CD14-positive monocyte (primary cell): ENCODE measurements around the gene WWTR1. TPM values are rescaled to one million over a fixed set of nuclear protein-coding genes. Genes with fewer than 3 reads are reported as not detected.

Source experiments
- DNase-seq, 3 donors: peaks; one replicate each; pipeline ENCODE4 v3.0.0-alpha.2; 2011 to 2022
- H2AFZ ChIP-seq: 2 replicates; pipeline ENCODE4 v1.6.0; 2012; ENCODE audit warnings: mild to moderate bottlenecking, low read depth, low read length, inconsistent platforms; ENCODE audit not compliant: insufficient read depth, poor library complexity, severe bottlenecking
- H3K27ac ChIP-seq, 2 donors: 1 replicate in 1 of 2; 2 replicates in 1 of 2; pipeline ENCODE4 v1.5.1; 2012 to 2013; ENCODE audit warnings: low read length in 2 of 2, control low read depth in 1 of 2, inconsistent platforms in 1 of 2, low read depth in 1 of 2, mild to moderate bottlenecking in 1 of 2
- H3K27me3 ChIP-seq, 2 donors: one replicate each; pipeline versions ENCODE4 v1.6.0 to v1.6.1; 2011 to 2013; ENCODE audit warnings: low read length in 2 of 2; ENCODE audit not compliant: control insufficient read depth in 2 of 2, insufficient read depth in 2 of 2
- H3K36me3 ChIP-seq, 2 donors: replicated peaks in 1 of 2; 1 replicate in 1 of 2; 2 replicates in 1 of 2; pipeline versions ENCODE4 v1.5.1 to v1.6.1; 2012 to 2013; ENCODE audit warnings: low read length in 2 of 2, control low read depth in 1 of 2, inconsistent platforms in 1 of 2, mild to moderate bottlenecking in 1 of 2; ENCODE audit not compliant: insufficient read depth in 2 of 2, control insufficient read depth in 1 of 2
- H3K4me1 ChIP-seq, 2 donors: 1 replicate in 1 of 2; 2 replicates in 1 of 2; pipeline versions ENCODE4 v1.5.1 to v1.6.1; 2012 to 2013; ENCODE audit warnings: low read length in 2 of 2, control low read depth in 1 of 2, inconsistent platforms in 1 of 2, mild to moderate bottlenecking in 1 of 2, moderate library complexity in 1 of 2; ENCODE audit not compliant: insufficient read depth in 2 of 2, control insufficient read depth in 1 of 2
- H3K4me2 ChIP-seq: replicated peaks from 2 replicates; pipeline ENCODE3; 2012; ENCODE audit warnings: low read length, moderate library complexity, mild to moderate bottlenecking; ENCODE audit not compliant: poor library complexity, severe bottlenecking; ENCODE audit errors: extremely low read depth
- H3K4me3 ChIP-seq, 3 experiments: fragments of 200-600 bp in 1 of 3; sonication (generic) in 1 of 3; replicated peaks in 1 of 3; 1 replicate in 2 of 3; 2 replicates in 1 of 3; pipeline ENCODE4 v1.5.1; 2011 to 2013; ENCODE audit warnings: low read length in 3 of 3, mild to moderate bottlenecking in 3 of 3, control low read depth in 2 of 3, low read depth in 2 of 3, inconsistent platforms in 1 of 3, moderate library complexity in 1 of 3
- H3K79me2 ChIP-seq: 2 replicates; pipeline ENCODE4 v1.6.0; 2012; ENCODE audit warnings: mild to moderate bottlenecking, control low read depth, inconsistent platforms, low read length, moderate library complexity; ENCODE audit not compliant: insufficient read depth
- H3K9ac ChIP-seq: 2 replicates; pipeline ENCODE4 v1.6.0; 2017; ENCODE audit warnings: low read length, mild to moderate bottlenecking; ENCODE audit not compliant: insufficient read depth, poor library complexity, severe bottlenecking
- H3K9me3 ChIP-seq, 2 donors: replicated peaks in 1 of 2; 1 replicate in 1 of 2; 2 replicates in 1 of 2; pipeline versions ENCODE4 v1.5.1 to v1.6.1; 2012 to 2013; ENCODE audit warnings: low read length in 2 of 2, control low read depth in 1 of 2; ENCODE audit not compliant: control insufficient read depth in 1 of 2, insufficient read depth in 1 of 2
- H4K20me1 ChIP-seq: 2 replicates; pipeline ENCODE4 v1.6.0; 2012; ENCODE audit warnings: mild to moderate bottlenecking, low read length, control low read depth, moderate library complexity; ENCODE audit not compliant: insufficient read depth
- H3K27ac Mint-ChIP-seq, 7 donors: one replicate each; pipeline ENCODE4 v1.8.0; 2020; ENCODE audit warnings: mild to moderate bottlenecking in 7 of 7, mixed read lengths in 7 of 7, moderate library complexity in 6 of 7, inconsistent platforms in 2 of 7
- H3K27me3 Mint-ChIP-seq, 3 donors: one replicate each; pipeline ENCODE4 v1.8.0; 2021 to 2022; ENCODE audit warnings: low read depth in 3 of 3, mild to moderate bottlenecking in 3 of 3, mixed read lengths in 3 of 3, moderate library complexity in 3 of 3, inconsistent platforms in 1 of 3
- H3K36me3 Mint-ChIP-seq, 2 donors: one replicate each; pipeline ENCODE4 v1.8.0; 2020; ENCODE audit warnings: mixed read lengths in 2 of 2, inconsistent platforms in 1 of 2, mild to moderate bottlenecking in 1 of 2
- H3K4me1 Mint-ChIP-seq: one replicate; pipeline ENCODE4 v1.8.0; 2020; ENCODE audit warnings: mild to moderate bottlenecking, mixed read lengths
- H3K4me3 Mint-ChIP-seq, 2 donors: one replicate each; pipeline ENCODE4 v1.8.0; 2020; ENCODE audit warnings: mild to moderate bottlenecking in 2 of 2, mixed read lengths in 2 of 2, moderate library complexity in 1 of 2
- H3K9me3 Mint-ChIP-seq, 7 donors: one replicate each; pipeline ENCODE4 v1.8.0; 2020 to 2022; ENCODE audit warnings: mixed read lengths in 7 of 7, mild to moderate bottlenecking in 6 of 7, moderate library complexity in 6 of 7, inconsistent platforms in 2 of 7
- CTCF ChIP-seq: fragments of 200-600 bp; IDR thresholded peaks from one replicate; pipeline ENCODE4 v1.8.0; 2022; ENCODE audit warnings: antibody characterized with exemption, mild to moderate bottlenecking
- WGBS: methylation state at CpG from one replicate; pipeline ENCODE4 v1.1.5; 2013; ENCODE audit warnings: missing lambda C conversion rate; ENCODE audit not compliant: insufficient coverage; 5-methylcytosine and 5-hydroxymethylcytosine counted together
- intact Hi-C, 2 donors: fragments of 100-400 bp; cut with micrococcal nuclease; formaldehyde crosslinking; loops; one replicate each; pipeline versions ENCODE4 v1.15.0 to v1.15.1; 2023
- polyA plus RNA-seq, 3 donors: library from polyadenylated mRNA; depleted of rRNA in 1 of 3; unstranded in 2 of 3; stranded (reverse) in 1 of 3; fragments of 300-500 nt in 2 of 3; fragments of >200 nt in 1 of 3; fragmentation: Illumina TruSeq in 2 of 3; gene quantifications; 1 replicate in 2 of 3; 2 replicates in 1 of 3; pipeline ENCODE4 v1.2.3, GENCODE V29; 2012 to 2021

WWTR1 gene
- polyA plus RNA-seq, 3 donors, result not detected

- Histone ChIP-seq H3K27me3 (peaks cover 0 to 4% of the 10 kb centered on the region in 2 donors), H4K20me1 (no peaks in the 10 kb centered on the region), H2AFZ (peak overlapping the region; percentile 1), H3K4me2 (no peak overlapping the region), H3K79me2 (no peaks in the 10 kb centered on the region), H3K4me1 (peaks cover 11 to 15% of the 10 kb centered on the region in 2 donors), H3K9ac (no peak overlapping the region), H3K4me3 (no peak overlapping the region), H3K36me3 (no peaks in the 10 kb centered on the region), H3K27ac (no peak overlapping the region), H3K9me3 (no peaks in the 10 kb centered on the region)
- Mint-ChIP-seq H3K4me1 (peaks cover 21% of the 10 kb centered on the region), H3K4me3 (peak overlapping the region in 1 of 2 donors; percentile 71), H3K27ac (no peak overlapping the region), H3K27me3 (peaks cover 6 to 18% (median 10%) of the 10 kb centered on the region in 3 donors), H3K36me3 (no peaks in the 10 kb centered on the region), H3K9me3 (peaks cover 0 to 2% (median 0%) of the 10 kb centered on the region in 7 donors)
- DNase-seq, result peak in 2 of 3 donors; percentile 43 to 58
- 15% methylated on average over 8 of the region's 9 CpGs for WGBS
- peak; percentile 80 for TF ChIP-seq CTCF
- intact Hi-C loops, result no loop called here
Measured at GRCh38 chr3:149512073-149512782, 145.6 kb downstream of the WWTR1 start.

- Histone ChIP-seq H3K4me3 (no peak overlapping the region), H3K27me3 (peaks cover 0 to 4% of the 10 kb centered on the region in 2 donors), H3K9ac (no peak overlapping the region), H3K79me2 (no peaks in the 10 kb centered on the region), H3K27ac (no peak overlapping the region), H4K20me1 (no peaks in the 10 kb centered on the region), H3K4me1 (peaks cover 14 to 19% of the 10 kb centered on the region in 2 donors), H2AFZ (no peak overlapping the region), H3K9me3 (no peaks in the 10 kb centered on the region), H3K36me3 (no peaks in the 10 kb centered on the region), H3K4me2 (no peak overlapping the region)
- intact Hi-C loops, result no loop called here
- Mint-ChIP-seq H3K9me3 (peaks cover 0 to 2% (median 0%) of the 10 kb centered on the region in 7 donors), H3K27me3 (peaks cover 6 to 17% (median 13%) of the 10 kb centered on the region in 3 donors), H3K27ac (peak overlapping the region in 1 of 7 donors; percentile 21), H3K4me3 (no peak overlapping the region), H3K36me3 (no peaks in the 10 kb centered on the region), H3K4me1 (peaks cover 29% of the 10 kb centered on the region)
- TF ChIP-seq CTCF, result no peak
- no peak for DNase-seq
- 86% methylated on average over 1 of the region's 3 CpGs for WGBS
Measured at GRCh38 chr3:149511040-149511626, 146.7 kb downstream of the WWTR1 start.
